Measurements from ENCODE around the gene RMND5B. TPM values are rescaled to one million over a fixed set of nuclear protein-coding genes. Genes with fewer than 3 reads are reported as not detected.
"Not testable (repeated sequence)": the region's sequence is repeated elsewhere in the genome, so short reads cannot be mapped to it uniquely, and the experiment has no call there.

The RMND5B gene
- total RNA-seq, 1 experiment from 2014 or later: 48.4 TPM

- TF ChIP-seq CTCF (IDR thresholded peaks at IDR 0.05; ENCODE audit: insufficient read depth in 1 of 2, low read depth in 1 of 2, low read length in 1 of 2, severe bottlenecking in 1 of 2, unreplicated experiment in 1 of 2): no peak
- no peak overlapping the region for H3K4me3 ChIP-seq (ENCODE audit: low read depth, low read length)
- peaks cover 15% of the 10 kb centered on the region for H3K9me3 Mint-ChIP-seq (ENCODE audit: unreplicated experiment)
- POLR2A ChIA-PET: no interaction called here
- no peak overlapping the region for H3K4me3 Mint-ChIP-seq (ENCODE audit: unreplicated experiment)
- H3K4me1 ChIP-seq: no peaks in the 10 kb centered on the region
- no peaks in the 10 kb centered on the region for H3K4me1 Mint-ChIP-seq (ENCODE audit: low read depth, unreplicated experiment)
- H3K9me3 ChIP-seq: no peaks in the 10 kb centered on the region
- CTCF ChIA-PET: no interaction called here
- no peaks in the 10 kb centered on the region for H3K27me3 ChIP-seq (replicated peaks; ENCODE audit: control insufficient read depth, insufficient read depth, low read length)
- peaks cover 7% of the 10 kb centered on the region for H3K27me3 Mint-ChIP-seq (ENCODE audit: insufficient read depth, unreplicated experiment)
- BruUV-seq (replicated peaks): no TSS peak
- DNase-seq: no peak
- intact Hi-C loops (cut with micrococcal nuclease; ENCODE audit: unreplicated experiment): no loop called here
- H3K36me3 ChIP-seq (ENCODE audit: control insufficient read depth, insufficient read depth, low read length): no peaks in the 10 kb centered on the region
- no peaks in the 10 kb centered on the region for H3K36me3 Mint-ChIP-seq (ENCODE audit: insufficient read depth, unreplicated experiment)
- no peak overlapping the region for H3K27ac Mint-ChIP-seq (ENCODE audit: unreplicated experiment)
These were observed 63.2 kb downstream of the RMND5B start for GRCh38 chr5:178194026-178194425.

GRCh38 chr5:178196281-178196812, 65.5 kb downstream of the RMND5B start:
- H3K36me3 ChIP-seq (ENCODE audit: control insufficient read depth, insufficient read depth, low read length): no peaks in the 10 kb centered on the region
- TF ChIP-seq CTCF (IDR thresholded peaks at IDR 0.05; ENCODE audit: insufficient read depth in 1 of 2, low read depth in 1 of 2, low read length in 1 of 2, severe bottlenecking in 1 of 2, unreplicated experiment in 1 of 2): no peak

GRCh38 chr5:178196986-178197385, 66.2 kb downstream of the RMND5B start:
- Histone ChIP-seq H3K4me1 (no peaks in the 10 kb centered on the region), H3K4me3 (ENCODE audit: low read depth, low read length) (no peak overlapping the region), H3K27me3 (replicated peaks; ENCODE audit: control insufficient read depth, insufficient read depth, low read length) (no peaks in the 10 kb centered on the region), H3K9me3 (no peaks in the 10 kb centered on the region), H3K36me3 (ENCODE audit: control insufficient read depth, insufficient read depth, low read length) (no peaks in the 10 kb centered on the region)
- peak; percentile 31 to 47 for TF ChIP-seq CTCF (IDR thresholded peaks at IDR 0.05; ENCODE audit: insufficient read depth in 1 of 2, low read depth in 1 of 2, low read length in 1 of 2, severe bottlenecking in 1 of 2, unreplicated experiment in 1 of 2)
- Mint-ChIP-seq H3K27me3 (ENCODE audit: insufficient read depth, unreplicated experiment) (peaks cover 7% of the 10 kb centered on the region), H3K27ac (ENCODE audit: unreplicated experiment) (no peak overlapping the region), H3K9me3 (ENCODE audit: unreplicated experiment) (peaks cover 13% of the 10 kb centered on the region), H3K36me3 (ENCODE audit: insufficient read depth, unreplicated experiment) (no peaks in the 10 kb centered on the region), H3K4me3 (ENCODE audit: unreplicated experiment) (no peak overlapping the region), H3K4me1 (ENCODE audit: low read depth, unreplicated experiment) (no peaks in the 10 kb centered on the region)
- ChIA-PET CTCF (interaction anchor here (0.6 to 1.5 kb wide), 3 partner anchors 121 to 484 kb away, joined by 3 to 7 read pairs (median 4); no protein-coding TSS in a partner anchor), POLR2A (no interaction called here)
- no TSS peak for BruUV-seq (replicated peaks)
- DNase-seq: peak in 1 of 2 experiments; percentile 36
- intact Hi-C loops (cut with micrococcal nuclease; ENCODE audit: unreplicated experiment): no loop called here

More at GRCh38 chr5:178196281-178196812, 65.5 kb downstream of the RMND5B start:
- CTCF ChIA-PET: interaction anchor here (0.6 to 1.5 kb wide), 3 partner anchors 8 to 219 kb away, joined by 3 to 7 read pairs (median 4); partner anchors contain the start of gene HNRNPAB
- Histone ChIP-seq H3K4me1 (no peaks in the 10 kb centered on the region), H3K9me3 (no peaks in the 10 kb centered on the region), H3K4me3 (ENCODE audit: low read depth, low read length) (no peak overlapping the region), H3K27me3 (replicated peaks; ENCODE audit: control insufficient read depth, insufficient read depth, low read length) (no peaks in the 10 kb centered on the region)
- DNase-seq: no peak
- H3K27me3 Mint-ChIP-seq (ENCODE audit: insufficient read depth, unreplicated experiment): peaks cover 7% of the 10 kb centered on the region
- H3K4me3 Mint-ChIP-seq (ENCODE audit: unreplicated experiment): no peak overlapping the region
- no peaks in the 10 kb centered on the region for H3K4me1 Mint-ChIP-seq (ENCODE audit: low read depth, unreplicated experiment)
- intact Hi-C loops (cut with micrococcal nuclease; ENCODE audit: unreplicated experiment): no loop called here
- no peaks in the 10 kb centered on the region for H3K36me3 Mint-ChIP-seq (ENCODE audit: insufficient read depth, unreplicated experiment)
- H3K9me3 Mint-ChIP-seq (ENCODE audit: unreplicated experiment): peaks cover 15% of the 10 kb centered on the region
- H3K27ac Mint-ChIP-seq (ENCODE audit: unreplicated experiment): no peak overlapping the region
- POLR2A ChIA-PET: no interaction called here
- BruUV-seq (replicated peaks): no TSS peak

- H3K36me3 ChIP-seq (ENCODE audit: control insufficient read depth, insufficient read depth, low read length); H3K4me3 Mint-ChIP-seq (ENCODE audit: unreplicated experiment); H3K4me3 ChIP-seq (ENCODE audit: low read depth, low read length); POLR2A ChIA-PET; H3K27me3 ChIP-seq (replicated peaks; ENCODE audit: control insufficient read depth, insufficient read depth, low read length); H3K36me3 Mint-ChIP-seq (ENCODE audit: insufficient read depth, unreplicated experiment); H3K4me1 Mint-ChIP-seq (ENCODE audit: low read depth, unreplicated experiment); H3K27ac Mint-ChIP-seq (ENCODE audit: unreplicated experiment); CTCF ChIA-PET; H3K9me3 Mint-ChIP-seq (ENCODE audit: unreplicated experiment); H3K4me1 ChIP-seq; intact Hi-C loops (cut with micrococcal nuclease; ENCODE audit: unreplicated experiment); BruUV-seq (replicated peaks); H3K9me3 ChIP-seq; H3K27me3 Mint-ChIP-seq (ENCODE audit: insufficient read depth, unreplicated experiment); DNase-seq: not testable (repeated sequence)
These were observed 67.3 kb downstream of the RMND5B start for GRCh38 chr5:178198151-178198550.

Data from Caco-2 (cell line).